HepG2 (cell line): ENCODE measurements around the gene MRPS14. TPM values are rescaled to one million over a fixed set of nuclear protein-coding genes. Genes with fewer than 3 reads are reported as not detected.

ENCODE experiments used
- AKAP8 ChIP-seq: sonication (generic); formaldehyde crosslinking; IDR thresholded peaks from 2 replicates; pipeline ENCODE4 v1.5.1; 2020; ENCODE audit warnings: mild to moderate bottlenecking, missing genetic modification reagents
- DR1 ChIP-seq: sonication (generic); formaldehyde crosslinking; IDR thresholded peaks from 2 replicates; pipeline ENCODE4 v1.8.0; 2021; ENCODE audit warnings: mild to moderate bottlenecking, missing genetic modification reagents, inconsistent platforms
- FOXO1 ChIP-seq: sonication (generic); formaldehyde crosslinking; IDR thresholded peaks from 2 replicates; pipeline ENCODE4 v1.4.0; 2020; ENCODE audit warnings: missing genetic modification reagents
- KAT7 ChIP-seq: IDR thresholded peaks from 2 replicates; pipeline ENCODE4 v1.6.1; 2018; ENCODE audit warnings: borderline replicate concordance, missing compliant biosample characterization
- KDM6A ChIP-seq: IDR thresholded peaks from 2 replicates; pipeline ENCODE4 v1.6.1; 2016; ENCODE audit warnings: low read depth
- NFE2L1 ChIP-seq: sonication (generic); formaldehyde crosslinking; IDR thresholded peaks from 2 replicates; pipeline ENCODE4 v1.4.0; 2020; ENCODE audit warnings: missing genetic modification reagents, mild to moderate bottlenecking, borderline replicate concordance
- NFYC ChIP-seq: IDR thresholded peaks from 2 replicates; pipeline ENCODE4 v1.6.1; 2016; ENCODE audit warnings: missing genetic modification reagents, missing compliant biosample characterization
- PPARG ChIP-seq: conservative IDR thresholded peaks from 2 replicates; pipeline ENCODE4 v1.6.1; 2016; ENCODE audit warnings: missing biosample characterization, missing genetic modification reagents
- SKI ChIP-seq: fragments of 450-650 bp; IDR thresholded peaks from one replicate; pipeline ENCODE4 v1.6.1; 2018; ENCODE audit warnings: mild to moderate bottlenecking; ENCODE audit not compliant: partially characterized antibody
- SOX6 ChIP-seq, 2 experiments: fragments of 450-650 bp in 1 of 2; sonication (generic) in 1 of 2; formaldehyde crosslinking in 1 of 2; IDR thresholded peaks; 2 replicates each; pipeline versions ENCODE4 v1.4.0 to v1.6.1; 2017 to 2020; ENCODE audit warnings: antibody characterized with exemption in 1 of 2, mild to moderate bottlenecking in 1 of 2, missing genetic modification reagents in 1 of 2
- TCF7 ChIP-seq: sonication (generic); IDR thresholded peaks from 2 replicates; pipeline ENCODE4 v1.6.1; 2016; ENCODE audit warnings: antibody characterized with exemption, low read depth
- TCF7L2 ChIP-seq: IDR thresholded peaks from 2 replicates; pipeline ENCODE4 v1.6.1; 2011; ENCODE audit warnings: mild to moderate bottlenecking, low read depth, low read length, moderate library complexity
- THYN1 ChIP-seq: sonication (generic); formaldehyde crosslinking; IDR thresholded peaks from 2 replicates; pipeline ENCODE4 v1.8.1; 2023; ENCODE audit warnings: low read depth, mild to moderate bottlenecking, moderate library complexity, missing genetic modification reagents, borderline replicate concordance
- ZNF12 ChIP-seq: sonication (generic); formaldehyde crosslinking; IDR thresholded peaks from 2 replicates; pipeline ENCODE4 v1.5.0; 2020; ENCODE audit warnings: missing genetic modification reagents
- ZNF121 ChIP-seq: sonication (generic); formaldehyde crosslinking; IDR thresholded peaks from 2 replicates; pipeline ENCODE4 v1.5.0; 2020; ENCODE audit warnings: mild to moderate bottlenecking, missing genetic modification reagents
- ZNF274 ChIP-seq: sonication (generic); formaldehyde crosslinking; IDR thresholded peaks from 2 replicates; pipeline ENCODE4 v1.5.1; 2020; ENCODE audit warnings: mild to moderate bottlenecking, missing genetic modification reagents
- ZNF441 ChIP-seq: sonication (generic); formaldehyde crosslinking; IDR thresholded peaks from 2 replicates; pipeline ENCODE4 v1.7.0; 2021; ENCODE audit warnings: missing genetic modification reagents, borderline replicate concordance
- ZNF615 ChIP-seq: sonication (generic); formaldehyde crosslinking; IDR thresholded peaks from 2 replicates; pipeline ENCODE4 v1.5.0; 2020; ENCODE audit warnings: mild to moderate bottlenecking, missing genetic modification reagents, borderline replicate concordance
- ZNF713 ChIP-seq: sonication (generic); formaldehyde crosslinking; IDR thresholded peaks from 2 replicates; pipeline ENCODE4 v1.4.0; 2020; ENCODE audit warnings: mild to moderate bottlenecking, missing genetic modification reagents
- polyA plus RNA-seq, 8 experiments: library from polyadenylated mRNA; depleted of rRNA in 3 of 8; stranded (reverse) in 7 of 8; unstranded in 1 of 8; fragments of >200 nt; fragmentation: Illumina TruSeq in 4 of 8; extraction: Trizol in 4 of 8; gene quantifications; 2 replicates each; pipeline versions ENCODE4 v1.2.1 to v1.2.3, GENCODE V29; 2011 to 2016; ENCODE audit warnings: low read depth in 4 of 8, missing spikeins in 1 of 8, mixed read lengths in 1 of 8; ENCODE audit not compliant: insufficient read depth in 1 of 8
- total RNA-seq, 5 experiments: library from RNA; depleted of rRNA; stranded (reverse); fragments of >200 nt; fragmentation: Illumina TruSeq; extraction: Trizol; gene quantifications; 2 replicates each; pipeline ENCODE4 v1.2.3, GENCODE V29; 2016; ENCODE audit warnings: low read depth in 1 of 5
- TF ChIP-seq, protein P1 (sequence below): sonication (generic); formaldehyde crosslinking; IDR thresholded peaks from 2 replicates; pipeline ENCODE4 v1.4.0; 2020; ENCODE audit warnings: missing genetic modification reagents
- TF ChIP-seq, protein P2 (sequence below): sonication (generic); formaldehyde crosslinking; conservative IDR thresholded peaks from 2 replicates; pipeline ENCODE4 v1.8.1; 2023; ENCODE audit warnings: missing genetic modification reagents
- TF ChIP-seq, protein P3 (sequence below): sonication (generic); formaldehyde crosslinking; IDR thresholded peaks from 2 replicates; pipeline ENCODE4 v1.4.0; 2020; ENCODE audit warnings: missing genetic modification reagents, borderline replicate concordance
- TF ChIP-seq, protein P4 (sequence below): sonication (generic); formaldehyde crosslinking; IDR thresholded peaks from 2 replicates; pipeline ENCODE4 v1.8.1; 2023; ENCODE audit warnings: missing genetic modification reagents, inconsistent platforms, borderline replicate concordance

MRPS14 gene
- total and polyA plus RNA-seq, 2 of the 13 experiments (the other 11 are each of a cell fraction or from before 2014, with no cell fraction given) = 36.6 to 43.2 TPM

DNA sequence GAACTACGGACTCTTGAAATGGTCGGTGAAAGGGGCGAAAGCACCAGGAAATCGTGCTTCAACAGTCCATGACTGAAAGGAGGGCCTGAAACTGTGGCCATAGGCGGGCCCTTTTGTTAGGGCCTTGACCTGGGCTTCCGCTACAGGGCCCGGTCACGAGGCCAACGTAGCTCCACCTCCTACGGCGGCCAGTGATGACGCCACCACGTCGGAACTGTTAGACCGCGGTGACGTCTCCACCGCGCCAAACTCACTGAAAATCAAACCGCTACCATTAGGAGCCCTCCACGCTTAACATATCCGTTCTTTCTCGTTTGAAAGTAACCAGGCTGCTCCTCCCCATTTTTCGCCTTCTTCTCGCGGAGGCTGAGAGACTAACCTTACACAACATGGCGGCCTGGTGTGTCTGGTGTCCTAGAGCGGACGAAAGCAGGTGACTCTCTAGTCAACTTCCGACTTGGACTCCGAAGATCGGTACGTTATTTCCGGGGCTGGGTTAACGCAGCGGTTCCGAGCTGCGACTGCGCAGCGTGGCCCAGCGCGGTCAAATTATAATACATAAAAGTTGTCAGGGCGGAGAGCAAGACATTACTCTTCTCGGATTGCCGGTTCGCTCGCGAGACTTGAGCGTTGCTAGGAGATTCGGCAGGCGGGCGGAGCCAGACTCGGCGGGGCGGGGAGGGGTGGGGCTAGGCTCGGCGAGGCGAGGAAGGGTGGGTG lies 23.8 kb downstream of the MRPS14 start (continued):
- TF ChIP-seq SOX6 (IDR thresholded peaks at IDR 0.05) (no peak), SOX6 (CRISPR knock-in tag; IDR thresholded peaks at IDR 0.05) (peak; percentile 61), NFYC (CRISPR knock-in tag) (0 out of 2 replicates have a peak, but pooled peaks have one; percentile 26), ZNF274 (CRISPR knock-in tag) (no peak), ZNF121 (0 out of 2 replicates have a peak, but pooled peaks have one; percentile 61), ZNF441 (CRISPR knock-in tag) (no peak), KAT7 (CRISPR knock-in tag) (peak; percentile 82; the same call in 1 of the 2 replicates), PPARG (CRISPR knock-in tag) (peak; percentile 53; the same call in 1 of the 2 replicates), THYN1 (CRISPR knock-in tag) (no peak), DR1 (CRISPR knock-in tag) (peak; percentile 93), NFE2L1 (no peak), TCF7 (no peak; the same call in 1 of the 2 replicates), ZNF713 (no peak), SKI (peak; percentile 42), TCF7L2 (no peak), AKAP8 (CRISPR knock-in tag) (0 out of 2 replicates have a peak, but pooled peaks have one; percentile 7), ZNF12 (CRISPR knock-in tag) (peak; percentile 7; the same call in 1 of the 2 replicates), KDM6A (CRISPR knock-in tag) (no peak; the same call in 1 of the 2 replicates), FOXO1 (CRISPR knock-in tag) (peak; percentile 51; the same call in 1 of the 2 replicates), ZNF615 (CRISPR knock-in tag) (no peak)
- TF ChIP-seq, protein P1, sequence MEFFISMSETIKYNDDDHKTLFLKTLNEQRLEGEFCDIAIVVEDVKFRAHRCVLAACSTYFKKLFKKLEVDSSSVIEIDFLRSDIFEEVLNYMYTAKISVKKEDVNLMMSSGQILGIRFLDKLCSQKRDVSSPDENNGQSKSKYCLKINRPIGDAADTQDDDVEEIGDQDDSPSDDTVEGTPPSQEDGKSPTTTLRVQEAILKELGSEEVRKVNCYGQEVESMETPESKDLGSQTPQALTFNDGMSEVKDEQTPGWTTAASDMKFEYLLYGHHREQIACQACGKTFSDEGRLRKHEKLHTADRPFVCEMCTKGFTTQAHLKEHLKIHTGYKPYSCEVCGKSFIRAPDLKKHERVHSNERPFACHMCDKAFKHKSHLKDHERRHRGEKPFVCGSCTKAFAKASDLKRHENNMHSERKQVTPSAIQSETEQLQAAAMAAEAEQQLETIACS = 0 out of 2 replicates have a peak, but pooled peaks have one; percentile 42
- TF ChIP-seq, protein P2, sequence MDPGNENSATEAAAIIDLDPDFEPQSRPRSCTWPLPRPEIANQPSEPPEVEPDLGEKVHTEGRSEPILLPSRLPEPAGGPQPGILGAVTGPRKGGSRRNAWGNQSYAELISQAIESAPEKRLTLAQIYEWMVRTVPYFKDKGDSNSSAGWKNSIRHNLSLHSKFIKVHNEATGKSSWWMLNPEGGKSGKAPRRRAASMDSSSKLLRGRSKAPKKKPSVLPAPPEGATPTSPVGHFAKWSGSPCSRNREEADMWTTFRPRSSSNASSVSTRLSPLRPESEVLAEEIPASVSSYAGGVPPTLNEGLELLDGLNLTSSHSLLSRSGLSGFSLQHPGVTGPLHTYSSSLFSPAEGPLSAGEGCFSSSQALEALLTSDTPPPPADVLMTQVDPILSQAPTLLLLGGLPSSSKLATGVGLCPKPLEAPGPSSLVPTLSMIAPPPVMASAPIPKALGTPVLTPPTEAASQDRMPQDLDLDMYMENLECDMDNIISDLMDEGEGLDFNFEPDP (CRISPR knock-in tag) = no peak
- TF ChIP-seq, protein P3, sequence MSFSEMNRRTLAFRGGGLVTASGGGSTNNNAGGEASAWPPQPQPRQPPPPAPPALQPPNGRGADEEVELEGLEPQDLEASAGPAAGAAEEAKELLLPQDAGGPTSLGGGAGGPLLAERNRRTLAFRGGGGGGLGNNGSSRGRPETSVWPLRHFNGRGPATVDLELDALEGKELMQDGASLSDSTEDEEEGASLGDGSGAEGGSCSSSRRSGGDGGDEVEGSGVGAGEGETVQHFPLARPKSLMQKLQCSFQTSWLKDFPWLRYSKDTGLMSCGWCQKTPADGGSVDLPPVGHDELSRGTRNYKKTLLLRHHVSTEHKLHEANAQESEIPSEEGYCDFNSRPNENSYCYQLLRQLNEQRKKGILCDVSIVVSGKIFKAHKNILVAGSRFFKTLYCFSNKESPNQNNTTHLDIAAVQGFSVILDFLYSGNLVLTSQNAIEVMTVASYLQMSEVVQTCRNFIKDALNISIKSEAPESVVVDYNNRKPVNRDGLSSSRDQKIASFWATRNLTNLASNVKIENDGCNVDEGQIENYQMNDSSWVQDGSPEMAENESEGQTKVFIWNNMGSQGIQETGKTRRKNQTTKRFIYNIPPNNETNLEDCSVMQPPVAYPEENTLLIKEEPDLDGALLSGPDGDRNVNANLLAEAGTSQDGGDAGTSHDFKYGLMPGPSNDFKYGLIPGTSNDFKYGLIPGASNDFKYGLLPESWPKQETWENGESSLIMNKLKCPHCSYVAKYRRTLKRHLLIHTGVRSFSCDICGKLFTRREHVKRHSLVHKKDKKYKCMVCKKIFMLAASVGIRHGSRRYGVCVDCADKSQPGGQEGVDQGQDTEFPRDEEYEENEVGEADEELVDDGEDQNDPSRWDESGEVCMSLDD (CRISPR knock-in tag) = 0 out of 2 replicates have a peak, but pooled peaks have one; percentile 22
- TF ChIP-seq, protein P4, sequence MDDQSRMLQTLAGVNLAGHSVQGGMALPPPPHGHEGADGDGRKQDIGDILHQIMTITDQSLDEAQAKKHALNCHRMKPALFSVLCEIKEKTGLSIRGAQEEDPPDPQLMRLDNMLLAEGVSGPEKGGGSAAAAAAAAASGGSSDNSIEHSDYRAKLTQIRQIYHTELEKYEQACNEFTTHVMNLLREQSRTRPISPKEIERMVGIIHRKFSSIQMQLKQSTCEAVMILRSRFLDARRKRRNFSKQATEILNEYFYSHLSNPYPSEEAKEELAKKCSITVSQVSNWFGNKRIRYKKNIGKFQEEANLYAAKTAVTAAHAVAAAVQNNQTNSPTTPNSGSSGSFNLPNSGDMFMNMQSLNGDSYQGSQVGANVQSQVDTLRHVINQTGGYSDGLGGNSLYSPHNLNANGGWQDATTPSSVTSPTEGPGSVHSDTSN (CRISPR knock-in tag) = no peak; the same call in 1 of the 2 replicates
